Uterus (tissue), 4 donors: Measurements from ENCODE around the gene ABT1. TPM values are rescaled to one million over a fixed set of nuclear protein-coding genes. Genes with fewer than 3 reads are reported as not detected.

Source experiments
- DNase-seq, 2 donors: peaks; one replicate each; pipeline ENCODE4 v3.0.0-alpha.2; 2019 to 2020
- H3K27ac ChIP-seq, 2 donors: fragments of 200-600 bp; sonication (generic); 1 replicate in 1 of 2; 2 replicates in 1 of 2; pipeline ENCODE4 v1.5.1; 2016 to 2018
- H3K27me3 ChIP-seq, 2 donors: fragments of 200-600 bp; sonication (generic); one replicate each; pipeline ENCODE4 v1.5.1; 2018 to 2019; ENCODE audit warnings: control low read depth in 1 of 2
- H3K36me3 ChIP-seq, 2 donors: fragments of 200-600 bp; sonication (generic); one replicate each; pipeline ENCODE4 v1.5.1; 2019; ENCODE audit warnings: control low read depth in 1 of 2
- H3K4me1 ChIP-seq, 2 donors: fragments of 200-600 bp; sonication (generic); one replicate each; pipeline ENCODE4 v1.5.1; 2018 to 2019; ENCODE audit warnings: control low read depth in 1 of 2
- H3K4me3 ChIP-seq, 2 donors: fragments of 200-600 bp; sonication (generic); 1 replicate in 1 of 2; 2 replicates in 1 of 2; pipeline ENCODE4 v1.5.1; 2018 to 2019; ENCODE audit warnings: mild to moderate bottlenecking in 1 of 2
- H3K9me3 ChIP-seq, 2 donors: fragments of 200-600 bp; sonication (generic); one replicate each; pipeline ENCODE4 v1.5.1; 2019; ENCODE audit warnings: control low read depth in 1 of 2
- POLR2A ChIP-seq, 2 donors: fragments of 450-650 bp; IDR thresholded peaks; one replicate each; pipeline ENCODE4 v1.6.1; 2016; ENCODE audit warnings: antibody characterized with exemption in 2 of 2, mild to moderate bottlenecking in 1 of 2, moderate library complexity in 1 of 2
- intact Hi-C: fragments of 100-400 bp; cut with DNase I; formaldehyde crosslinking; loops from one replicate; pipeline ENCODE4 v1.15.1; 2023; ENCODE audit warnings: low total_unique reads
- total RNA-seq, 4 donors: library from RNA; depleted of rRNA in 3 of 4; stranded (reverse); fragments of >200 nt in 3 of 4; gene quantifications; one replicate each; pipeline versions ENCODE4 v1.1.0 to v1.2.4, GENCODE V29; 2014 to 2023
- TF ChIP-seq, protein P1 (sequence below), 4 experiments: fragments of 200-600 bp in 2 of 4; fragments of 450-650 bp in 2 of 4; sonication (generic) in 2 of 4; IDR thresholded peaks; one replicate each; pipeline ENCODE4 v1.5.1; 2016 to 2019; ENCODE audit warnings: antibody characterized with exemption in 4 of 4, mild to moderate bottlenecking in 2 of 4, moderate library complexity in 1 of 4
- donor health status: DM: yes; HTN: yes; CAD: no.

ABT1 gene
- total RNA-seq, 4 donors from 2014 or later = 10.5 to 18.7 (median 16.1) TPM

DNA sequence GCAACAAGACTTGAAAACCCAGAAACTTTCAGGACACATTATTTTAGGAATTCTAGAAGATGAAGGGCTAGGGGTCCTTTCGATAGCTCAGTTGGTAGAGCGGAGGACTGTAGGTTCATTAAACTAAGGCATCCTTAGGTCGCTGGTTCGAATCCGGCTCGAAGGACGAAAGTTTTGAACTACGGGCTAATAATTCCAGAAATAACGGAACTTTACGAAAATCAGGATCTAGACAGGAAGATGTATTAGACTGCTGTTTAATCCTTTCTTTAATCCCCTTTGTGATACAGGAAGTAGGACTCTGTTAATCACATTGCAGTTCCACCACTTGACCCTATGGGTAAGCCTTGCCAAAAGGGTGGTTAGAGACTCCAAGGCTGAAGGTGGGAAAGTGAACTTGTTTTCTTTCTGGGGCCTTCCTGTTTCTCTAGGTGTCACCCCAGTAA is 21.2 kb upstream of the ABT1 start:
- no peak overlapping the region for H3K4me3 ChIP-seq
- peaks cover 0 to 24% of the 10 kb centered on the region in 2 donors for H3K27me3 ChIP-seq
- intact Hi-C loops = no loop called here
- no peak overlapping the region for H3K27ac ChIP-seq
- no peak for TF ChIP-seq POLR2A (IDR thresholded peaks at IDR 0.05)
- TF ChIP-seq, protein P1, sequence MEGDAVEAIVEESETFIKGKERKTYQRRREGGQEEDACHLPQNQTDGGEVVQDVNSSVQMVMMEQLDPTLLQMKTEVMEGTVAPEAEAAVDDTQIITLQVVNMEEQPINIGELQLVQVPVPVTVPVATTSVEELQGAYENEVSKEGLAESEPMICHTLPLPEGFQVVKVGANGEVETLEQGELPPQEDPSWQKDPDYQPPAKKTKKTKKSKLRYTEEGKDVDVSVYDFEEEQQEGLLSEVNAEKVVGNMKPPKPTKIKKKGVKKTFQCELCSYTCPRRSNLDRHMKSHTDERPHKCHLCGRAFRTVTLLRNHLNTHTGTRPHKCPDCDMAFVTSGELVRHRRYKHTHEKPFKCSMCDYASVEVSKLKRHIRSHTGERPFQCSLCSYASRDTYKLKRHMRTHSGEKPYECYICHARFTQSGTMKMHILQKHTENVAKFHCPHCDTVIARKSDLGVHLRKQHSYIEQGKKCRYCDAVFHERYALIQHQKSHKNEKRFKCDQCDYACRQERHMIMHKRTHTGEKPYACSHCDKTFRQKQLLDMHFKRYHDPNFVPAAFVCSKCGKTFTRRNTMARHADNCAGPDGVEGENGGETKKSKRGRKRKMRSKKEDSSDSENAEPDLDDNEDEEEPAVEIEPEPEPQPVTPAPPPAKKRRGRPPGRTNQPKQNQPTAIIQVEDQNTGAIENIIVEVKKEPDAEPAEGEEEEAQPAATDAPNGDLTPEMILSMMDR (IDR thresholded peaks at IDR 0.05) = no peak
- no peaks in the 10 kb centered on the region for H3K9me3 ChIP-seq
- no peaks in the 10 kb centered on the region for H3K4me1 ChIP-seq
- no peaks in the 10 kb centered on the region for H3K36me3 ChIP-seq
- DNase-seq = no peak

DNA sequence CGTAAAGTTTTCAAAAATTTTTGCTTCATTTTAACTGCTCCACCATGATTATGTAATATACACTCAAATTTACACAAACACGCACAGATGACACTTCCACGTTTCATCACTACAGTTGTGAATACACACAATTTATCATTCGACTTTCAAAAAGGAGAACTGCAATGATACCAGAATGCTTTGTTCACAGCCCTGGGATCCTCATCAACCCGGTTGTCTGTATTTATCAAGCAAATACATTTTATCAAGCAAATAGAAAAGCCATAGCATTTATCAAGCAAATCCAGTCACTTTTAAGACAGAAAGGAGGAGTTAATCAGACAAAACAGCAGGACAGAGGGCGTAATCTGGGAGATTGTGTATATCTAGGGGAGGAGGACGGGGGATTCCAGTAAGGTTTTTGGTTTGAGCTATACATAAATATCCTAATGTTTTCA is 20.3 kb upstream of the ABT1 start:
- intact Hi-C loops = no loop called here

DNA sequence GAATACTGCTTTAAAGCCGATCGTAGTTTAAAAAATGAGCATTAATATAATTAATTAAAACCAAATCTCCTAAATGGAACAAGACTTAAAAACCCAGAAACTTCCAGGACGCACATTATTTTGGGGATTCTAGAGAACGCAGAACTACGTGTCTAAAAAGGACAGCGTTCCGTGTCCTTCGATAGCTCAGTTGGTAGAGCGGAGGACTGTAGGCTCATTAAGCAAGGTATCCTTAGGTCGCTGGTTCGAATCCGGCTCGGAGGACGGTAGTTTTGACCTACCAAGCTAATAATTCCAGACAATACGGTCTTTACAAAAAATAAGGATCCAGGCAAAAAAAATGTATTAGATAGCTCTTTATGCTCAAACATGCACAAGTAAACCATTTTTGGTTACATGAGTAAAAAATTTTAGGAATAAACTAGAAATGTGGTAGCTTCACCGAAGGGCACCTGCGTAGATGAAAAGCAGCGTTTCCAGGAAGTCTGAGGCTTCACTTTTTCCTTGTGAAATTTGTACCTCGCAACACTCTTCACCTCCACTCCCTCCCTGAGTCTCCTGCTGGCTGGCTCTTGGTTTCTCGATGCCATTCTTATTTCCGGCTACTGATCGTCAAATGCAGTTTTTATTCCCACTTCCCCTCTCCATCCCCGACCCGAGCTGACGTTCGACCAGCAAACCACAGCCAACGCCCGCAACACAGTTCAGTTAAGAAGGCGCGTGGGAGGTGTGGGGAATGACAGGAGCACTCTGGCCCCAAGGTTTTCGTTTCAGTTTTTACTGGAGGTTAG is 19.6 kb upstream of the ABT1 start:
- peaks cover 0 to 24% of the 10 kb centered on the region in 2 donors for H3K27me3 ChIP-seq
- intact Hi-C loops = no loop called here
- no peaks in the 10 kb centered on the region for H3K9me3 ChIP-seq
- no peak overlapping the region for H3K4me3 ChIP-seq
- peak in 1 of 2 donors; percentile 54 for DNase-seq
- TF ChIP-seq POLR2A (IDR thresholded peaks at IDR 0.05) = no peak
- TF ChIP-seq, protein P1 (IDR thresholded peaks at IDR 0.05) = no peak
- no peaks in the 10 kb centered on the region for H3K36me3 ChIP-seq
- no peak overlapping the region for H3K27ac ChIP-seq
- H3K4me1 ChIP-seq = no peaks in the 10 kb centered on the region

More for the DNA sequence above, 20.3 kb upstream of the ABT1 start:
- no peaks in the 10 kb centered on the region for H3K9me3 ChIP-seq
- H3K4me1 ChIP-seq = no peaks in the 10 kb centered on the region
- no peak for TF ChIP-seq POLR2A (IDR thresholded peaks at IDR 0.05)
- H3K27me3 ChIP-seq = peaks cover 0 to 24% of the 10 kb centered on the region in 2 donors
- H3K4me3 ChIP-seq = no peak overlapping the region
- no peaks in the 10 kb centered on the region for H3K36me3 ChIP-seq
- no peak overlapping the region for H3K27ac ChIP-seq
- no peak for DNase-seq

DNA sequence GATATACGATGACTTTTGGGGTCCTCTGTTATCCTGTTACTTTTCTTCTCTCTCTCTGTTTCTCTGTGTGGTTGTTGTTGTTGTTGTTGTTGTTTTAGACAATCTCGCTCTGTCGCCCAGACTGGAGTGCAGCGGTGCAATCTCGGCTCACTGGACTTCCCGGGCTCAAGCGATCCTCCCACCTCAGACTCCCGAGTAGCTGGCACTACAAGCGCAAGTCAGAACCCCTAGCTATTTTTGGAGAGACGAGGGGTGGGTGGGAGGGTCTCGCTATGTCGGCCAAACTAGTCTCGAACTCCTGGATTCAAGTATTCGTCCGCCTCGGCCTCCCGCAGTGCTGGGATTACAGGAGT is 19.1 kb upstream of the ABT1 start:
- no peaks in the 10 kb centered on the region for H3K9me3 ChIP-seq
- DNase-seq = no peak
- peaks cover 0 to 24% of the 10 kb centered on the region in 2 donors for H3K27me3 ChIP-seq
- intact Hi-C loops = no loop called here
- no peak for TF ChIP-seq POLR2A (IDR thresholded peaks at IDR 0.05)
- TF ChIP-seq, protein P1 (IDR thresholded peaks at IDR 0.05) = no peak
- no peaks in the 10 kb centered on the region for H3K36me3 ChIP-seq
- H3K4me3 ChIP-seq = no peak overlapping the region
- no peak overlapping the region for H3K27ac ChIP-seq
- H3K4me1 ChIP-seq = no peaks in the 10 kb centered on the region

DNA sequence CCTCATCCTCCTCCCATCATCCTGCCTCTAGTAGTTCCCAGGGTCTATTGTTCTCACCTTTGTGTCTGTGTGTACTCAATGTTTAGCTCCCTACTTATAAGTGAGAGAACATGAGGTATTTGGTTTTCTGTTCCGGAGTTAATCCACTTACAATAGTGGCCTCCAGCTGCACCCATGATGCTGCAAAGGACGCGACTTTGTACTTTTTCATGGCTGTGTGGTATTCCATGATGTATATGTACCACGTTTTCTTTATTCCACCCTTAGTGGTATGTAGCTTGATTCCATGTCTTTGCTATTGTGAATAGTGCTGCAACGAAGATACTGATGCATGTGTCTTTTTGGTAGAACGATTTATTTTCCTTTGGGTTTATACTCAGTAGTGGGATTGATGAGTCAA is 18.5 kb upstream of the ABT1 start:
- Histone ChIP-seq H3K4me3 (no peak overlapping the region), H3K27me3 (peaks cover 0 to 24% of the 10 kb centered on the region in 2 donors), H3K9me3 (no peaks in the 10 kb centered on the region), H3K36me3 (no peaks in the 10 kb centered on the region), H3K27ac (no peak overlapping the region), H3K4me1 (no peaks in the 10 kb centered on the region)
- no peak for DNase-seq
- intact Hi-C loops = no loop called here
- TF ChIP-seq POLR2A (IDR thresholded peaks at IDR 0.05) = no peak

DNA sequence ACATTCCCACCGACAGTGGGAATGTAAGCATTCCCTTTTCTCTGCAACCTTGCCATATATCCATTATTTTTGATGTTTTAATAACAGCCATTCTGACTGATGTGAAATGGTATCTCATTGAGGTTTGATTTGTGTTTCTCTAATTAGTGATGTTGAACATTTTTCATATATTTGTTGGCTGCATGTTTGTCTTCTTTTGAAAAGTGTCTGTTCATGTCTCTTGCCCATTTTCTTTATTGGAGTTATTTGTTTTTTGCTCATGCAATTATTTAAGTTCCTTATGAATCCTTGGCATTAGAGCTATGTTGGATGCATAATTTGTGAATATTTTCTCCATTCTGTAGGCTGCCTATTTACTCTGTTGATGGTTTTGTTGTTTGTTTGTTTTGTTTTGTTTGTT is 18.0 kb upstream of the ABT1 start:
- H3K27me3 ChIP-seq = peaks cover 0 to 24% of the 10 kb centered on the region in 2 donors
- no peaks in the 10 kb centered on the region for H3K4me1 ChIP-seq
- no peaks in the 10 kb centered on the region for H3K36me3 ChIP-seq
- H3K9me3 ChIP-seq = no peaks in the 10 kb centered on the region
- no peak overlapping the region for H3K27ac ChIP-seq
- no peak overlapping the region for H3K4me3 ChIP-seq
- intact Hi-C loops = no loop called here
- TF ChIP-seq, protein P1 (IDR thresholded peaks at IDR 0.05) = no peak
- no peak for TF ChIP-seq POLR2A (IDR thresholded peaks at IDR 0.05)
- DNase-seq = no peak
